Left renal cortex interstitium (tissue), 4 donors: ENCODE data around the gene ECHDC3. TPM values are rescaled to one million over a fixed set of nuclear protein-coding genes. Genes with fewer than 3 reads are reported as not detected.
A peak's percentile ranks its signal among the peaks of the same experiment; 100 is the strongest.

Experiments
- DNase-seq, 4 donors: peaks; one replicate each; pipeline ENCODE4 v3.0.0-alpha.2; 2013; ENCODE audit warnings: low read depth in 4 of 4, low spot score in 2 of 4, missing footprints in 1 of 4
- polyA plus RNA-seq, 4 donors: library from polyadenylated mRNA; unstranded; fragments of 120-200 nt; gene quantifications; one replicate each; pipeline ENCODE4 v1.2.1, GENCODE V29; 2013; ENCODE audit not compliant: insufficient read length in 4 of 4

The ECHDC3 gene
- polyA plus RNA-seq, 4 donors = 11.3 to 17.7 (median 15.1) TPM

- DNase-seq = no peak
Measured at GRCh38 chr10:11775412-11775811, 33.2 kb downstream of the ECHDC3 start.

DNA sequence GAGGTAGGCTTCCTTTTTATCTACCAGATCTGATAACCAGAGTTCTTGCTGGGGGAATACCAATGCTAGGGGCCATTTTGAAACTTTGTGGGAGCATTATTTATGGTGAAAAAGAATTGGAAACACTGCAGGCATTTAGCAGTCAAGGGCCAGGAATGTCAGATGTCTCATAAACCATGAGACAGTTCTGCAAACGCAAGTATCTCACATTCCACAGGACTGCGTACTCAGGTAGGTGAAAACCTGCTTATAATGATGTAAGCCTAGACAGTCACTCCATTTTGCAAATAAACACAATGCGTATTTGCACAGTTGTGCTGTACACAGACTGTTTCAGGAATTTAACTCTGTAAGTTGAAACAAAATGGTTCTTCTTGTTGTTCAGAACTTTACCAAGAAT, 33.9 kb downstream of the ECHDC3 start:
- no peak for DNase-seq

DNA sequence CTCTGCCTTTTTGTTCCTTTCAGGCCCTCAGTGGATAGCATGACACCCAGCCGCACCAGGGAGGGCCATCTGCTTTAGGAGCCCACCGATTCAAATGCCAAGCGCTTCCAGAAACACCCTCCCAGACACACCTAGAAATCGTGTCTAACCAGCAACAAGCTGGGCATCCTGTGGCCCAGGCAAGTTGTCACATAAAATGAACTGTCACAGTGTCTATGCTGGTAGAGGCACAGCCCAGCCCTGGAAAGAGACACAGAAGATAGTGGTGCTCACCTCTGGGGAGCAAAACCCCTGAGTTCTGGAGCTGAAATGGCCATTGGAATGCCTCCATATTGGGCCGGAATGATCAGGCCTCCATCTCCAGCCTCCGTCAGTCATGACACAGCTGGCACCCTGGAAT, 38.9 kb downstream of the ECHDC3 start:
- DNase-seq = no peak

DNA sequence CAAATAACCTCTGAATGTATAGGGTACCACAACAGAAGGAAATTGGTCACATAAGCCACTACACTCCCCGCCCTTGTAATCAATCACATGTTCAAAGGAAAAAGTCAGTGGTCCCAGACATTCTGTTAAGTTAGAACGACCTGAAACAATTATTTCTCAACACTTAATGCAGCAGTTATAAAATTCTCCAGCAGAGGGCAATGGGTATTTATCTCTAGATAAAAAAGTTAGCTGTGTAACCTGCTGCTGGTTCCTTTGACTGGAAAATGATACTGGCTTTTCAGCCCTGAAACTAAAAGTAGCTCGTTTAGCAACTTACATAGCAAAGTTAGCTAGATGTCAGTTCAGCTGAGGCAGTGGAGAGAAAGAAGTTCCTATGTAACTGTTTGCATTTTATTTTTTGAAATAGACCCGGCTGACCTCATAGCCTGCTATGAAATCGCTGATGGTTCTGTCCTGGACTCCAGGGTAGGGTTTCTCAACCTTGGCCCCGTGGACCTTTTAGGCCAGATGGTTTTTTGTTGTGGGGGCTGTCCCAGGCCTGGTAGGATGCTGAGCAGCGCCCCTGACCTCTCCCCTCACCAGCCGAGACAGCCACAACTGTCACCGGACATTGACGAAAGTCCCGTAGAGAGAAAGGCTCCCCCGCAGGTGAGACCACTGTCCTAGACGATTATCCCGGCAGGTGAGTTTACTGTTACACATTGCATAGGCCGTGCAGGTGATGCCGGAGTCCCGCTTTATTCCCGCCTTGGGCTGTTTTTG, 40.8 kb downstream of the ECHDC3 start:
- peak in 1 of 4 donors; percentile 76 for DNase-seq

DNA sequence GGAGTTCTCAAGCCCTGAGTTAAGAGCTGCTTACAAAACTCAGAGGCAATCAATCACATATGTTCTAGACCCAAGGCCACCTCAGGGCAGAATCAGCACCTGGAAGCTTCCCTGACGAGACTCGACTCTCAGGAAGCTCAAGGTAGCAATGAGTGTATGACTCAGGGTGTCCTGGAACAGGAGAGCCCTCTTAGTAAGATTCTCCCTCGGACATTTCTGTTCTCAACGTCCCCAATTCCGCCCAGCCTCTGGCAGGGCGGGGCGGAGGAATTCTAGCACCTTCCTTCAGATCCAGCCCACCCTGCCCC, 41.3 kb downstream of the ECHDC3 start:
- DNase-seq = no peak

DNA sequence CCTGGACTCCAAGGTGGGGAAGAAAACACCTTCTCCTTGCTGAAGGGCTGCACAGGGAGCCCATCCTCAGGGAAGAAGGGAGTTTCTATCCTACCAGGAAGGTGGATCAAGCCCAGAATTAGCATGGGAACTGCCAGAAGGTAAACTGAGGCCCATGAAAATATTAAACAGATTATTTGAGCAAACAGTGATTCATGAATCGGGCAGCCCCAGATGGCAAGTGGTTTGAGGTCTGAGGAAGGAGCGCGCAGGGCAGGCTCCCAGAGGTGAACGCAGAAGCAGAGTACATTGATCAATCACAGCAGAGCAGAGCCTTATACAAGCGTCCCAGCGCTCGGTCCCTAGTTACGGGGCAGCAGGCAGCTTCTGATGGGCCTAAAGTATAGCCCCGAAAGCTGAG, 45.2 kb downstream of the ECHDC3 start:
- no peak for DNase-seq

DNA sequence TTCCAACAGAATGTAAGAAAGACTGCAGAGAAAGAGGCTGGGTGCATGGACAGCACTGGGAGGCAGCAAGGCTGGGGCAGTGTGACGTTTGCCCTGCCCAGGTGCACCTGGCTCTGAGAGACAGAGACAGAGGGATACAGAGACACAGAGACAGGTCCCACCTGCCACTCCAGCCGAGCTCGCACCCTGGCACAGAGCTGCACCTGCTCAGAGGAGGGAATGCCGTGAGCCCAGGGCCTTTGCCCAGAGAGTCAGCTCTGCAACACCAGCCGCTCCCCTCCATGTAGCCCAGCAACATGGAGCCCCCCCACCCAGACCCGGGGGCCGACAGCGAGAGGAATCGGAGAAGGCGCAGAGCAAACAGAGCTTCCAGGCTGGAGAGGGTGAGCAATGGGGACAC, 45.7 kb downstream of the ECHDC3 start:
- DNase-seq = no peak

- DNase-seq = no peak
Measured at GRCh38 chr10:11789306-11789705, 47.1 kb downstream of the ECHDC3 start.

GRCh38 chr10:11789956-11790355, 47.8 kb downstream of the ECHDC3 start:
- no peak for DNase-seq

GRCh38 chr10:11793762-11794479, 51.7 kb downstream of the ECHDC3 start:
- DNase-seq = no peak

GRCh38 chr10:11794566-11794965, 52.4 kb downstream of the ECHDC3 start:
- no peak for DNase-seq

- DNase-seq = no peak
Measured at GRCh38 chr10:11795101-11795920, 53.1 kb downstream of the ECHDC3 start.

DNA sequence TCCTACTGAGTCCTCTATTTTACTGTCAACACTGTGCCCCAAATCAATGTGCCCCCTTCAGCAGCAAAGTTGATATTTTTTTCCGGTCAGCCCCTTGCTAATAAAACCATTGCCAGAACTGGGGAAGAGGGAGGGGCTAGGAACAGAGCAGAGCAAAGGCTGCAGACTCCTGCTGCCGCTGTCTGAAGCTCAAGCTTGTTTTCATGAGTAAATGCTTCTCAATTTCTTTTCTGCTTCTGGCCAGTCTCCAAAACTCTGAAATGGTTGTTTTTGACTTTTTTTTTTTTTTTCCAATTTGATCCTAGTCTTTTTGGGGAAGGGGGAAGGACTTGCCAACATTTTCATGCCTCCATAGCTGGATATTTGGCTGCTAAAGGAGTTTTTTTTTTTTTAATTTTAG, 54.3 kb downstream of the ECHDC3 start:
- no peak for DNase-seq

DNA sequence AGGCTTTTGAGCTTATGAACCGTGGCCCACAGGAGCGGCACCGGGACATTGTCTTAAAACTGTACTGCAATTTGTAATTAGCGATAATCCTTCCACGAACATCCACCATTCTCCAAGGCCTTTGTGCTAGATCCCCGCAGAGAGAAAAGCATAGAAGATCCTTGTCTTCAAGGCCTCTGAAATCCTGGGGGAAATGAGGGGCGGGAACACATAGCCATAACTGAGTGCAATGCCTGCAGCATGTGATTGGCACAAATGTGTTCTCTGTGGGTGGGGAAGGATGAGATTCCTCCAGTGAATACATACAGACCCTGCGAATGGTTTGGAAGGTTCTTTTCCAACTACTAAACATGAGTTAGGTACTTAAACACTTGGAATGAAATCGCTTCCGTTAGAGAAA, 55.1 kb downstream of the ECHDC3 start:
- no peak for DNase-seq

GRCh38 chr10:11797847-11798633, 55.9 kb downstream of the ECHDC3 start:
- no peak for DNase-seq

- DNase-seq = no peak
Measured at GRCh38 chr10:11798845-11799735, 56.9 kb downstream of the ECHDC3 start.

DNA sequence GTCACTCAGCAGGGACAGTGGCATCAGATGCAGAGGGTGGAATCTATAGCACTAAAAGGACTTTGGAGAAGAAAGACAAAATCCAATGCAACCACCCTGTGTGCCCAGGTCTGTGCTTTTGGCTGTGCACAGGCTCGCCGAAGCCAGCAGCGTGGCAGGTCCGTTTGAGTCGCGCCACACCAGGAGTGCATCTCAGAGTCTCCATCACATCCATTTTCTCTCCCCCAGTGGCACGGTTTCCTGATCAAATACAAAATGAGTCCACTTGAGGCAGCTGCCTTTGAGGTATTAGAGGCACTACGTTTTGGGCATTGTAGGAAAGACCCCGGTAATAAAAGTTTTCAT, 57.5 kb downstream of the ECHDC3 start:
- no peak for DNase-seq

GRCh38 chr10:11804336-11804735, 62.2 kb downstream of the ECHDC3 start:
- DNase-seq = no peak

- no peak for DNase-seq
Measured at GRCh38 chr10:11805792-11806191, 63.6 kb downstream of the ECHDC3 start.

- DNase-seq = no peak
Measured at GRCh38 chr10:11806706-11807105, 64.5 kb downstream of the ECHDC3 start.
